NT2/D1 (cell line): ENCODE measurements around the gene VENTX.

Experiments
- YY1 ChIP-seq: IDR thresholded peaks from 2 replicates; pipeline ENCODE4 v1.6.1; 2011; ENCODE audit not compliant: insufficient read length, insufficient read depth
- ZNF274 ChIP-seq: IDR thresholded peaks from 2 replicates; pipeline ENCODE4 v1.6.1; 2011; ENCODE audit warnings: mild to moderate bottlenecking, low read depth, low read length

- TF ChIP-seq YY1 (no peak), ZNF274 (no peak)
Measured at GRCh38 chr10:133239990-133240389, 2.3 kb downstream of the VENTX start.
